Suprapubic skin (tissue), 3 donors: ENCODE measurements around the gene KPNA3.

Experiments used
- CTCF ChIP-seq, 2 donors: fragments of 200-600 bp in 1 of 2; fragments of 450-650 bp in 1 of 2; sonication (generic) in 1 of 2; IDR thresholded peaks; one replicate each; pipeline ENCODE4 v1.5.1; 2016 to 2019; ENCODE audit warnings: antibody characterized with exemption in 2 of 2, mild to moderate bottlenecking in 1 of 2, moderate library complexity in 1 of 2
- POLR2A ChIP-seq, 2 donors: fragments of 450-650 bp; IDR thresholded peaks; one replicate each; pipeline ENCODE4 v1.6.1; 2017; ENCODE audit warnings: antibody characterized with exemption in 2 of 2, mild to moderate bottlenecking in 2 of 2, moderate library complexity in 2 of 2

- TF ChIP-seq POLR2A (IDR thresholded peaks at IDR 0.05) (no peak), CTCF (IDR thresholded peaks at IDR 0.05) (no peak)
These were observed 15.2 kb upstream of the KPNA3 start for GRCh38 chr13:49807681-49808080.
